Measurements from ENCODE around the gene SURF4.

DNA sequence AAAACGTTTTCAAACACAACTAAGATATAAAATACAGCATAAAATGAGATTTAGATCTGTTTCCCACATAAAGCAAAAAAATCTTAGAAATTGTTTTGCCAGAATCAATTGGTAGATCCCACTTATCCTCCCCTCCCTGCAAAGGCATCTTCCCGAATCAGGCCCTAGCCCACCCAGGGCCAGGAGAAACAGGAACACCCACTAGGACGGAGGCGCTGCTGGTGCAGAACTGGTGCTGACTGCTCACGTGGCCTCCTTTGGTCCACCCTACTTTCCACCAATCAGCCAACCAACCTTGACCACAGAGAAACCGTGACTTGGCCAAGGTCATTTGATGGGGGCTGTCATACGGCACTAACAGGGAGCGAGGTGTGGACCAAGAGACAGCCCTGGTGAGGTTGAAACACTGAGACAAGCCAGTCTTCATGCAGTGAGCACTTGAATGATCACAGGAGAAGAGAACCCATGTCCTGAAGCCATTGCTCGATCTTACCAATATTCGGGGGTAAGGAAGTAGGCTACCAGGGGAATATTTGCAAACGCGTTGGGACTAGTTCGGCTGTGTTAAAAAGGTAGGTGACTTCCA, 14.3 kb downstream of the SURF4 start:
- TF ChIP-seq, protein P1, sequence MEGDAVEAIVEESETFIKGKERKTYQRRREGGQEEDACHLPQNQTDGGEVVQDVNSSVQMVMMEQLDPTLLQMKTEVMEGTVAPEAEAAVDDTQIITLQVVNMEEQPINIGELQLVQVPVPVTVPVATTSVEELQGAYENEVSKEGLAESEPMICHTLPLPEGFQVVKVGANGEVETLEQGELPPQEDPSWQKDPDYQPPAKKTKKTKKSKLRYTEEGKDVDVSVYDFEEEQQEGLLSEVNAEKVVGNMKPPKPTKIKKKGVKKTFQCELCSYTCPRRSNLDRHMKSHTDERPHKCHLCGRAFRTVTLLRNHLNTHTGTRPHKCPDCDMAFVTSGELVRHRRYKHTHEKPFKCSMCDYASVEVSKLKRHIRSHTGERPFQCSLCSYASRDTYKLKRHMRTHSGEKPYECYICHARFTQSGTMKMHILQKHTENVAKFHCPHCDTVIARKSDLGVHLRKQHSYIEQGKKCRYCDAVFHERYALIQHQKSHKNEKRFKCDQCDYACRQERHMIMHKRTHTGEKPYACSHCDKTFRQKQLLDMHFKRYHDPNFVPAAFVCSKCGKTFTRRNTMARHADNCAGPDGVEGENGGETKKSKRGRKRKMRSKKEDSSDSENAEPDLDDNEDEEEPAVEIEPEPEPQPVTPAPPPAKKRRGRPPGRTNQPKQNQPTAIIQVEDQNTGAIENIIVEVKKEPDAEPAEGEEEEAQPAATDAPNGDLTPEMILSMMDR (IDR thresholded peaks at IDR 0.05; ENCODE audit: poor library complexity), result no peak
- TF ChIP-seq EZH2phosphoT487 (IDR thresholded peaks at IDR 0.05; ENCODE audit: low read depth, severe bottlenecking, unreplicated experiment), result no peak
- no peak for TF ChIP-seq EZH2 (IDR thresholded peaks at IDR 0.05; ENCODE audit: borderline replicate concordance)

Measured in hepatocyte (in vitro differentiated cells).